NOMO-1 treated with DMSO at 0.1 percent for 48 hours (cell line): Measurements from ENCODE around the gene CAMTA2.

Source experiments
- DNase-seq: peaks from one replicate; lab custom pipeline; 2025; ENCODE audit not compliant: unreplicated experiment; lab: John Stamatoyannopoulos, UW

CAMTA2 gene

GRCh38 chr17:4947411-4948165, 39.9 kb downstream of the CAMTA2 start:
- DNase-seq, result peak; percentile 33

GRCh38 chr17:4947010-4947410, 40.5 kb downstream of the CAMTA2 start:
- DNase-seq, result peak; percentile 37

GRCh38 chr17:4946312-4946976, 41.0 kb downstream of the CAMTA2 start:
- DNase-seq, result no peak

- no peak for DNase-seq
These were observed 41.6 kb downstream of the CAMTA2 start for GRCh38 chr17:4945944-4946280.

- DNase-seq, result peak; percentile 75
These were observed 42.1 kb downstream of the CAMTA2 start for GRCh38 chr17:4945176-4945943.

GRCh38 chr17:4944554-4945175, 42.8 kb downstream of the CAMTA2 start:
- no peak for DNase-seq

- DNase-seq, result peak; percentile 84
These were observed 43.3 kb downstream of the CAMTA2 start for GRCh38 chr17:4944163-4944553.

GRCh38 chr17:4942760-4943508, 44.5 kb downstream of the CAMTA2 start:
- no peak for DNase-seq

GRCh38 chr17:4941319-4941610, 46.2 kb downstream of the CAMTA2 start:
- no peak for DNase-seq

GRCh38 chr17:4940555-4941318, 46.7 kb downstream of the CAMTA2 start:
- DNase-seq, result no peak

GRCh38 chr17:4939796-4940554, 47.5 kb downstream of the CAMTA2 start, which contains the start of the genes RNF167 and SLC25A11:
Gene RNF167 (plus strand): TSS chr17:4940268. CDS start chr17:4940910, 642 bp downstream.
Gene SLC25A11 (minus strand): TSS chr17:4940046. CDS start chr17:4939910, 136 bp downstream.
- peak; percentile 100 for DNase-seq

- DNase-seq, result no peak
These were observed 48.0 kb downstream of the CAMTA2 start for GRCh38 chr17:4939546-4939795.

GRCh38 chr17:4938688-4939545, 48.6 kb downstream of the CAMTA2 start:
- peak; percentile 20 for DNase-seq

GRCh38 chr17:4938069-4938491, 49.4 kb downstream of the CAMTA2 start:
- no peak for DNase-seq

- DNase-seq, result no peak
These were observed 49.9 kb downstream of the CAMTA2 start for GRCh38 chr17:4937553-4937952.

- DNase-seq, result no peak
These were observed 51.0 kb downstream of the CAMTA2 start for GRCh38 chr17:4936436-4936835.

- no peak for DNase-seq
These were observed 51.8 kb downstream of the CAMTA2 start for GRCh38 chr17:4935650-4936049.

GRCh38 chr17:4934173-4934979, 53.1 kb downstream of the CAMTA2 start:
- DNase-seq, result peak; percentile 55
